NK-92 treated with Interleukin-12 subunit alpha and Interleukin-12 subunit beta, amount 100 ng/mL, for 24 hours (cell line): ENCODE results near the gene MEPCE.
A peak's percentile ranks its signal among the peaks of the same experiment; 100 is the strongest.
"Not testable (repeated sequence)": the region's sequence is repeated elsewhere in the genome, so short reads cannot be mapped to it uniquely, and the experiment has no call there.

Experiments used
- DNase-seq: peaks from one replicate; lab custom pipeline; 2025; lab: John Stamatoyannopoulos, UW

The MEPCE gene

GRCh38 chr7:100429637-100430492, at the start of gene MEPCE:
MEPCE (plus strand) TSS chr7:100429831; CDS start chr7:100430019, 188 bp downstream.
- DNase-seq = peak; percentile 98

- no peak for DNase-seq
These were observed 49.4 kb upstream of the MEPCE start for GRCh38 chr7:100380196-100380595.

GRCh38 chr7:100381531-100382233, 47.9 kb upstream of the MEPCE start:
- not testable (repeated sequence) for DNase-seq

- not testable (repeated sequence) for DNase-seq
These were observed 47.3 kb upstream of the MEPCE start for GRCh38 chr7:100382234-100382853.

GRCh38 chr7:100384628-100385294, 44.9 kb upstream of the MEPCE start:
- no peak for DNase-seq

- no peak for DNase-seq
These were observed 42.7 kb upstream of the MEPCE start for GRCh38 chr7:100386940-100387339.

- DNase-seq = no peak
These were observed 41.9 kb upstream of the MEPCE start for GRCh38 chr7:100387695-100388094.

- DNase-seq = no peak
These were observed 40.1 kb upstream of the MEPCE start for GRCh38 chr7:100389437-100390088.

GRCh38 chr7:100390286-100391009, 39.2 kb upstream of the MEPCE start:
- DNase-seq = no peak

GRCh38 chr7:100393233-100393905, 36.3 kb upstream of the MEPCE start:
- DNase-seq = no peak

GRCh38 chr7:100394077-100394476, 35.6 kb upstream of the MEPCE start:
- DNase-seq = no peak

- peak; percentile 26 for DNase-seq
These were observed 33.1 kb upstream of the MEPCE start for GRCh38 chr7:100396421-100396982.

GRCh38 chr7:100397315-100398081, 32.1 kb upstream of the MEPCE start:
- DNase-seq = no peak

GRCh38 chr7:100398239-100398638, 31.4 kb upstream of the MEPCE start:
- DNase-seq = no peak

- DNase-seq = no peak
These were observed 29.6 kb upstream of the MEPCE start for GRCh38 chr7:100400041-100400440.

- DNase-seq = no peak
These were observed 29.0 kb upstream of the MEPCE start for GRCh38 chr7:100400656-100401055.

- DNase-seq = no peak
These were observed 27.8 kb upstream of the MEPCE start for GRCh38 chr7:100401811-100402210.

GRCh38 chr7:100402241-100402640, 27.4 kb upstream of the MEPCE start:
- DNase-seq = no peak

- DNase-seq = no peak
These were observed 22.9 kb upstream of the MEPCE start for GRCh38 chr7:100406767-100407166.
